HepG2 (cell line): ENCODE measurements around the gene PVR. TPM values are rescaled to one million over a fixed set of nuclear protein-coding genes. Genes with fewer than 3 reads are reported as not detected.

Source experiments
- ATAD3A ChIP-seq: sonication (generic); formaldehyde crosslinking; IDR thresholded peaks from 2 replicates; pipeline ENCODE4 v1.4.0; 2020; ENCODE audit warnings: missing genetic modification reagents
- E2F1 ChIP-seq: sonication (generic); formaldehyde crosslinking; IDR thresholded peaks from 2 replicates; pipeline ENCODE4 v1.5.0; 2020; ENCODE audit warnings: missing genetic modification reagents
- FIP1L1 ChIP-seq: fragments of 200-400 bp; formaldehyde crosslinking; IDR thresholded peaks from 2 replicates; pipeline ENCODE4 v1.6.1; 2018; ENCODE audit warnings: low read depth, mild to moderate bottlenecking, low read length, moderate library complexity, borderline replicate concordance; ENCODE audit not compliant: insufficient read depth
- GMEB2 ChIP-seq: IDR thresholded peaks from 2 replicates; pipeline ENCODE4 v1.6.1; 2016; ENCODE audit warnings: missing biosample characterization, missing genetic modification reagents, low read depth
- IRF2 ChIP-seq: IDR thresholded peaks from 2 replicates; pipeline ENCODE4 v1.6.1; 2018; ENCODE audit warnings: missing genetic modification reagents, missing compliant biosample characterization
- KMT2A ChIP-seq: sonication (generic); formaldehyde crosslinking; IDR thresholded peaks from 2 replicates; pipeline ENCODE4 v1.4.0; 2020; ENCODE audit warnings: missing genetic modification reagents
- MEF2D ChIP-seq: sonication (generic); formaldehyde crosslinking; IDR thresholded peaks from 2 replicates; pipeline ENCODE4 v1.5.1; 2020; ENCODE audit warnings: mild to moderate bottlenecking, missing genetic modification reagents
- NR2F6 ChIP-seq, 2 experiments: IDR thresholded peaks; 2 replicates each; pipeline ENCODE4 v1.6.1; 2016; ENCODE audit warnings: antibody characterized with exemption in 1 of 2, mild to moderate bottlenecking in 1 of 2
- RFX5 ChIP-seq: IDR thresholded peaks from 2 replicates; pipeline ENCODE4 v1.6.1; 2011; ENCODE audit warnings: low read depth, low read length, improper control_type of control experiment
- SCMH1 ChIP-seq: sonication (generic); formaldehyde crosslinking; IDR thresholded peaks from 2 replicates; pipeline ENCODE4 v1.9.0; 2021; ENCODE audit warnings: missing genetic modification reagents, mild to moderate bottlenecking, borderline replicate concordance
- UBTF ChIP-seq: sonication (generic); formaldehyde crosslinking; IDR thresholded peaks from 2 replicates; pipeline ENCODE4 v1.4.0; 2020; ENCODE audit warnings: mild to moderate bottlenecking, missing genetic modification reagents
- ZBTB42 ChIP-seq: sonication (generic); formaldehyde crosslinking; IDR thresholded peaks from 2 replicates; pipeline ENCODE4 v1.5.0; 2020; ENCODE audit warnings: mild to moderate bottlenecking, missing genetic modification reagents
- ZBTB8A ChIP-seq: sonication (generic); formaldehyde crosslinking; IDR thresholded peaks from 2 replicates; pipeline ENCODE4 v1.4.0; 2020; ENCODE audit warnings: mild to moderate bottlenecking, low read depth, missing genetic modification reagents, borderline replicate concordance
- ZFAT ChIP-seq: sonication (generic); formaldehyde crosslinking; conservative IDR thresholded peaks from 2 replicates; pipeline ENCODE4 v1.8.1; 2023; ENCODE audit warnings: missing genetic modification reagents, inconsistent platforms
- ZNF362 ChIP-seq: sonication (generic); formaldehyde crosslinking; IDR thresholded peaks from 2 replicates; pipeline ENCODE4 v1.4.0; 2020; ENCODE audit warnings: missing genetic modification reagents, mild to moderate bottlenecking, borderline replicate concordance
- ZNF367 ChIP-seq: sonication (generic); formaldehyde crosslinking; IDR thresholded peaks from 2 replicates; pipeline ENCODE4 v1.4.0; 2020; ENCODE audit warnings: missing genetic modification reagents, borderline replicate concordance
- ZNF501 ChIP-seq: sonication (generic); formaldehyde crosslinking; IDR thresholded peaks from 2 replicates; pipeline ENCODE4 v1.5.1; 2020; ENCODE audit warnings: mild to moderate bottlenecking, moderate library complexity, missing genetic modification reagents
- ZNF550 ChIP-seq: sonication (generic); formaldehyde crosslinking; IDR thresholded peaks from 2 replicates; pipeline ENCODE4 v1.4.0; 2020; ENCODE audit warnings: mild to moderate bottlenecking, missing genetic modification reagents, borderline replicate concordance
- ZNF619 ChIP-seq: sonication (generic); formaldehyde crosslinking; IDR thresholded peaks from 2 replicates; pipeline ENCODE4 v1.4.0; 2020; ENCODE audit warnings: mild to moderate bottlenecking, missing genetic modification reagents
- ZNF670 ChIP-seq: sonication (generic); formaldehyde crosslinking; IDR thresholded peaks from 2 replicates; pipeline ENCODE4 v1.8.0; 2022; ENCODE audit warnings: mild to moderate bottlenecking, missing genetic modification reagents, borderline replicate concordance
- ZNF770 ChIP-seq: sonication (generic); formaldehyde crosslinking; IDR thresholded peaks from 2 replicates; pipeline ENCODE4 v1.5.0; 2020; ENCODE audit warnings: mild to moderate bottlenecking, missing genetic modification reagents
- polyA plus RNA-seq, 8 experiments: library from polyadenylated mRNA; depleted of rRNA in 3 of 8; stranded (reverse) in 7 of 8; unstranded in 1 of 8; fragments of >200 nt; fragmentation: Illumina TruSeq in 4 of 8; extraction: Trizol in 4 of 8; gene quantifications; 2 replicates each; pipeline versions ENCODE4 v1.2.1 to v1.2.3, GENCODE V29; 2011 to 2016; ENCODE audit warnings: low read depth in 4 of 8, missing spikeins in 1 of 8, mixed read lengths in 1 of 8; ENCODE audit not compliant: insufficient read depth in 1 of 8
- total RNA-seq, 5 experiments: library from RNA; depleted of rRNA; stranded (reverse); fragments of >200 nt; fragmentation: Illumina TruSeq; extraction: Trizol; gene quantifications; 2 replicates each; pipeline ENCODE4 v1.2.3, GENCODE V29; 2016; ENCODE audit warnings: low read depth in 1 of 5

The PVR gene
- total and polyA plus RNA-seq, 2 of the 13 experiments (the other 11 are each of a cell fraction or from before 2014, with no cell fraction given): 43.4 to 46.6 TPM

- no peak for TF ChIP-seq UBTF (CRISPR knock-in tag)
- no peak for TF ChIP-seq ZBTB8A (CRISPR knock-in tag)
- no peak for TF ChIP-seq NR2F6 (IDR thresholded peaks at IDR 0.05)
- 0 out of 2 replicates have a peak, but pooled peaks have one; percentile 37 for TF ChIP-seq NR2F6 (CRISPR knock-in tag; IDR thresholded peaks at IDR 0.05)
- TF ChIP-seq ZNF770: no peak
- no peak for TF ChIP-seq ATAD3A (CRISPR knock-in tag)
- TF ChIP-seq ZBTB42: no peak
- TF ChIP-seq ZFAT (CRISPR knock-in tag): no peak
- no peak for TF ChIP-seq ZNF362
- TF ChIP-seq MEF2D (CRISPR knock-in tag): no peak
- no peak for TF ChIP-seq GMEB2 (CRISPR knock-in tag)
- no peak for TF ChIP-seq ZNF619
- no peak for TF ChIP-seq E2F1 (CRISPR knock-in tag)
- TF ChIP-seq FIP1L1: no peak
- TF ChIP-seq IRF2 (CRISPR knock-in tag): no peak
- TF ChIP-seq ZNF550 (CRISPR knock-in tag): no peak
- no peak for TF ChIP-seq RFX5
- no peak for TF ChIP-seq ZNF670 (CRISPR knock-in tag)
- TF ChIP-seq SCMH1 (CRISPR knock-in tag): no peak
- TF ChIP-seq ZNF501 (CRISPR knock-in tag): peak; percentile 40; the same call in 1 of the 2 replicates
- TF ChIP-seq ZNF367: no peak
- TF ChIP-seq KMT2A (CRISPR knock-in tag): no peak
Observed at GRCh38 chr19:44626048-44626624, 17.6 kb upstream of the PVR start (continued).
